Esophagus squamous epithelium (tissue), 4 donors: Measurements from ENCODE around the gene LILRA2.

Experiments
- POLR2A ChIP-seq, 4 donors: fragments of 450-650 bp; IDR thresholded peaks; one replicate each; pipeline ENCODE4 v1.6.1; 2017; ENCODE audit warnings: antibody characterized with exemption in 4 of 4, mild to moderate bottlenecking in 4 of 4, moderate library complexity in 3 of 4
- TF ChIP-seq, protein P1 (sequence below), 6 experiments: fragments of 450-650 bp in 4 of 6; fragments of 200-600 bp in 2 of 6; sonication (generic) in 2 of 6; IDR thresholded peaks; one replicate each; pipeline ENCODE4 v1.5.1; 2016 to 2019; ENCODE audit warnings: antibody characterized with exemption in 6 of 6, mild to moderate bottlenecking in 4 of 6, moderate library complexity in 4 of 6

- no peak for TF ChIP-seq POLR2A (IDR thresholded peaks at IDR 0.05)
- TF ChIP-seq, protein P1, sequence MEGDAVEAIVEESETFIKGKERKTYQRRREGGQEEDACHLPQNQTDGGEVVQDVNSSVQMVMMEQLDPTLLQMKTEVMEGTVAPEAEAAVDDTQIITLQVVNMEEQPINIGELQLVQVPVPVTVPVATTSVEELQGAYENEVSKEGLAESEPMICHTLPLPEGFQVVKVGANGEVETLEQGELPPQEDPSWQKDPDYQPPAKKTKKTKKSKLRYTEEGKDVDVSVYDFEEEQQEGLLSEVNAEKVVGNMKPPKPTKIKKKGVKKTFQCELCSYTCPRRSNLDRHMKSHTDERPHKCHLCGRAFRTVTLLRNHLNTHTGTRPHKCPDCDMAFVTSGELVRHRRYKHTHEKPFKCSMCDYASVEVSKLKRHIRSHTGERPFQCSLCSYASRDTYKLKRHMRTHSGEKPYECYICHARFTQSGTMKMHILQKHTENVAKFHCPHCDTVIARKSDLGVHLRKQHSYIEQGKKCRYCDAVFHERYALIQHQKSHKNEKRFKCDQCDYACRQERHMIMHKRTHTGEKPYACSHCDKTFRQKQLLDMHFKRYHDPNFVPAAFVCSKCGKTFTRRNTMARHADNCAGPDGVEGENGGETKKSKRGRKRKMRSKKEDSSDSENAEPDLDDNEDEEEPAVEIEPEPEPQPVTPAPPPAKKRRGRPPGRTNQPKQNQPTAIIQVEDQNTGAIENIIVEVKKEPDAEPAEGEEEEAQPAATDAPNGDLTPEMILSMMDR (IDR thresholded peaks at IDR 0.05), result no peak
These were observed 24.4 kb upstream of the LILRA2 start for GRCh38 chr19:54549224-54549623.
